Activated CD8-positive, alpha-beta memory T cell treated with anti-CD3 and anti-CD28 coated beads for 48 hours (primary cell): ENCODE results near the gene SGCE.

Source experiments
- DNase-seq, 3 experiments: peaks; one replicate each; pipeline ENCODE4 v3.0.0-alpha.2; 2020; ENCODE audit warnings: low read depth in 2 of 3, low spot score in 2 of 3

SGCE gene

GRCh38 chr7:94660006-94660405 is 4.1 kb upstream of the SGCE start:
- no peak for DNase-seq

- DNase-seq = no peak
Measured at GRCh38 chr7:94658826-94659225, 2.9 kb upstream of the SGCE start.

- peak; percentile 58 to 79 (median 66) for DNase-seq
Measured at GRCh38 chr7:94657771-94658693, 2.1 kb upstream of the SGCE start.

GRCh38 chr7:94656925-94657731 is 1.2 kb upstream of the SGCE start:
- DNase-seq = no peak

GRCh38 chr7:94656658-94656924 is 658 bp upstream of the SGCE start:
- no peak for DNase-seq

GRCh38 chr7:94655126-94655847 is 646 bp downstream of the SGCE start:
- DNase-seq = no peak

- no peak for DNase-seq
Measured at GRCh38 chr7:94654783-94655125, 1.2 kb downstream of the SGCE start.

- DNase-seq = no peak
Measured at GRCh38 chr7:94650147-94651051, 5.5 kb downstream of the SGCE start.

- no peak for DNase-seq
Measured at GRCh38 chr7:94649450-94649849, 6.5 kb downstream of the SGCE start.

GRCh38 chr7:94648731-94649130 is 7.2 kb downstream of the SGCE start:
- DNase-seq = no peak

GRCh38 chr7:94647295-94647694 is 8.6 kb downstream of the SGCE start:
- no peak for DNase-seq

GRCh38 chr7:94643771-94644545 is 12.0 kb downstream of the SGCE start:
- no peak for DNase-seq

GRCh38 chr7:94642838-94643653 is 12.9 kb downstream of the SGCE start:
- no peak for DNase-seq

- no peak for DNase-seq
Measured at GRCh38 chr7:94639384-94639783, 16.5 kb downstream of the SGCE start.

- no peak for DNase-seq
Measured at GRCh38 chr7:94635687-94636086, 20.2 kb downstream of the SGCE start.

GRCh38 chr7:94634502-94634901 is 21.4 kb downstream of the SGCE start:
- DNase-seq = no peak

GRCh38 chr7:94633687-94634086 is 22.2 kb downstream of the SGCE start:
- DNase-seq = no peak

- no peak for DNase-seq
Measured at GRCh38 chr7:94633014-94633341, 23.0 kb downstream of the SGCE start.

GRCh38 chr7:94632338-94633013 is 23.5 kb downstream of the SGCE start:
- DNase-seq = no peak
